ENCODE measurements around the gene PI3.
"Not testable (repeated sequence)": the region's sequence is repeated elsewhere in the genome, so short reads cannot be mapped to it uniquely, and the experiment has no call there.

PI3 gene

GRCh38 chr20:45174434-45175364, at the start of gene PI3:
Gene PI3, plus strand, starts transcription at chr20:45174902. Its CDS starts 21 bp downstream, at chr20:45174923.
- DNase-seq = no peak

DNA sequence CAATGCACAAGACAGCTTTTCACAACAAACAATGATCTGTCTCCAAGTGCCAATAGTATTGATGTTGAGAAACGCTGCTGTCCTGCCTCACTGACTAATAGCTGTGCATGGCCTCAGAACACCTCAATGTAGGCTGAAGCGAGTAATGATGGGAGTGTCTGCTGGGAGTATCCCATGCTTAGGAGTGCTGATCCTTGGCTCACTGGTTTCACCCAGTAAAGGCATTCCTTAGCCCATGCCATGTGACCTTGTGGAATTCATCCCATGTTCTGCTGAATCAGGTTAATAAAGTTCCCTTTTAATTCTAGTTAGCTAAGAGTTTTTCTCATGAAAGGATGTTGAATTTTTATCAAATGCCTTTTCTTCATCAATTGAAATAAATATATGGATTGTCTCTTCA, 46.6 kb upstream of the PI3 start:
- DNase-seq = no peak

GRCh38 chr20:45136911-45137310, 37.8 kb upstream of the PI3 start:
- DNase-seq = no peak

DNA sequence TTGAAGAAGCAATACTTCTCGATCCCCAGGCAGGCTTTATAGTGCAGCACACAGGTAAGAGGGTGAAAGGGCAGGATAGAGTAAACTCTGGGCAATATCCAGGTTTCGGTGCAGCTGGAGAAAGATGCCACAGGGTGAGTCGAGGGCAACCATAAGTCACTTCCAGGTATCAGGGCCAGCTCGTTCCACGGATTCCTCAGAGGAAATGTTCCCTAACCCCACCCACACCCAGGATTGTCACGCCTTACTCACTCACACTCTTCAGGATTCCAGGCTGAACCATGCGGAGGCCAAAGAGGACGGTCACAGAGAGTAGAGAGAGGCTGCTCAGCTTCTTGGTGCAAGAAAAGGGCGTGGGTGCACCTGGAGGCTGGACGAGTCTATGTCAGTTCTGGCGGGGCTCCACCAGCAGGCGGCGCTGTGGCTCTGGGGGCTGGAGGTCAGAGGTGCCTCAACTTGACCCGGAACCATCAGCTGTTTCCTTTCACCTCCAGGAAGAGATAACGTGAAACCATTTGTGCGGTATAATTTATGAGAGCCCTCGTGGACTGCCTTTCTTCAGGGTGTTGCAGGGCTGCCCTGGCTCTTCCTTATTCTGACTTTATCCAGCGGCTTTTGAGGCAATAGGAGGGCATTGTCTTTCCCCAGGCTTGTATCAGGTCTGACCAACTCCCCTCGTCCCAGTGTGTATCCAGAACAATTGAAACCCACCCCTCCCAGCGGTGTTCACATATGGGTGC, 36.0 kb upstream of the PI3 start:
- no peak for DNase-seq

- DNase-seq = not testable (repeated sequence)
These were observed 34.8 kb upstream of the PI3 start for GRCh38 chr20:45139733-45140375.

- no peak for DNase-seq
These were observed 33.9 kb upstream of the PI3 start for GRCh38 chr20:45140836-45141235.

DNA sequence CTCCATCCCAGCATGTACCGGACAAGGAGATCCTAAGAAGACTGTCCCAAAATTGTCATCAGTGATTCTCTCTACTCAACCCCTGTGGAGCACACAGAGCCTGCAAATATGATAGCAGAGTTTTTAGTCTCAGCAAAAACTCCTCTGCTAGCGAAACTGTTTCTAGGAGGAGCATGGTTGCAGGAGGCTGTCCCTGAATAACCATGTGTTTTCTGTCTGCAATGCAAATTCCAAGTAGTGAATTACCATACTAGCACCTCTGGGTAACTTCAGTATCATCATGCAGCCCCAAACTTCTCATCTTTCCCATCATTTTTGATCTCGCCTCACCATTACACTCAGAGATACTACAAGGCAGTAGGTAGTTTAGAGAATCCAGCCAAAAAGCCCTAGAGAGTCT, 25.6 kb upstream of the PI3 start:
- no peak for DNase-seq

DNA sequence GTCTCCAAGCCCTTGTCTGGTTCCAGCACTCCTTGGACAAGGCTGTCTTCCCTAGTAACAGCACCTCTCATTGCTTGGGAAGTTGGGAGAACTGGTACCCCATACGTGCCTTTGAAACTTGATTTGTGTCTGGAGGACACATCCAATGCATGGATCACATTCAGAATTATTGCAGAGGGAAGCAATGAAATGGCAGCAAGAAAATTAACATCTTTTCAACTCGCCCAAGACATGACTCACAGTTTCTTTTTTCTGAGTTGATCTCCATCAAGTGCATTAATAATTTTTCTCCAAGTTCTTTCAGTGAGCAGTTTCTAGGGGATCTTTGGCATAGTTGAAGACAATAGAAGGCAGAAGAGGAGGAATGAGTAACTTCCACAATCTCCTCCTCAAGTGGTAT, 22.3 kb upstream of the PI3 start:
- DNase-seq = no peak

GRCh38 chr20:45153147-45153546, 21.6 kb upstream of the PI3 start:
- DNase-seq = no peak

DNA sequence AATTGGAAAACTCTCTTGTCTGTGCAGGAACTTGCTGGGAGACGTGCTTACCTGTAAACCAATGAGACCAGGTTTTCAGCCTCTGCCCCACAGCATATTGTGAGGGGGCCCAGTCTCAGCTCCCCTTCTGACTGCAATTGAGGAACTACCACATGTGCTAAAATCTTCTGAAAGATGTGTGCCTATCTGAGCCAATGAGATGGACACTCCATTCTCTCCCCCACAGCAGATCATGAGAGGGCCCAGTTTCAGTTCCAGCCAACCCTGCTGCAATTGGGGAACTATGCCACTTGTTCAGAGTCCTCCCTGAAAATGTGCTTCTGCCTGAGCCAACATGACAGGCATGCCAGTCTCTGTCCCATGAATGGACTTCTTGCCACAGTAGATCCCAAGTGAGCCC, 20.9 kb upstream of the PI3 start:
- DNase-seq = no peak

DNA sequence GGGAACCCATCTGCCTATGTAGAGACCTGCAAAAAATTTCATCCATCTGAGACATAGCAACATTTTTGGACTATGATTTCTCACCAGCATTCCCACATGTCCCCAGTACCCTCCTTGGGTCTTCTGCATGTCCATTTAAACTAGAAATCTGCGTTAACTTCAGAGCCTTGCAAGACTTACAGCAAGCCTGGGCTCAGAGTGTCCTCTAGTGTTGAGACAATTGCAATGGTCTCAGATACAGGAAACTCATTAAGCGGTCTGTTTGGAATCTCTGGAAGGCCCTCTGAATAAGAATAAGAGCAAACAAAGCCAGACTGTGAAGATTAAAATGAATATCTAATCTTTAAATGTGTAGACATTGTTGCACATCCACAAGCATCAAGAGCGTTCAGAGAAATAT, 20.5 kb upstream of the PI3 start:
- DNase-seq = no peak

DNA sequence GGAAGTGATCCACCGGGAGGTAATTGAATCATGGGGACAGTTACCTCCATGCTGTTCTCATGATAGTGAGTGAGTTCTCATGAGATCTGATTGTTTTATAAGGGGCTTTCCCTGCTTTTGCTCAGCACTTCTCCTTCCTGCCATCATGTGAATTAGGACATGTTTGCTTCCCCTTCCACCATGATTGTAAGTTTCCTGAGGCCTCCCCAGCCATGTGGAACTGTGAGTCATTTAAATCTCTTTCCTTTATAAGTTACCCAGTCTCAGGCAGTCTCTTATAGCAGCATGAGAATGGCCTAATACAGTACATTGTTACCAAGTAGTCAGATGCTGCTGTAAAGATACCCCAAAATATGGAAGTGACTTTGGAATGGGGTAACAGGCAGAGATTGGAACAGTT, 19.9 kb upstream of the PI3 start:
- DNase-seq = not testable (repeated sequence)

DNA sequence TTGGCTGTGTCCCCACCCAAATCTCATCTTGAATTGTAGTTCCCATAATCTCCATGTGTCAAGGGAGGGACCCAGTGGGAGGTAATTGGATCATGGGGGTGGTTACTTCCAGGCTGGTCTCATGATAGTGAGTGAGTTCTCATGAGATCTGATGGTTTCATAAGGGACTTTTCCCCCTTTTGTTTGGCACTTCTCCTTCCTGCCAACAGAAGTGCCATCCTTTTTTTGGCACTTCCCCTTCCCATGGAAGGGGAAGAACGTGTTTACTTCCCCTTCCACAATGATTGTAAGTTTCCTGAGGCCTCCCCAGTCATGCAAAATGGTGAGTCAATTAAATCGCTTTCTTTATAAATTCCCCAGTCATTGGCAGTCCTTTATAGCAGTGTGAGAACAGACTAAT, 18.0 kb upstream of the PI3 start:
- no peak for DNase-seq

- peak; percentile 74 for DNase-seq
These were observed 16.7 kb upstream of the PI3 start for GRCh38 chr20:45157962-45158361.

DNA sequence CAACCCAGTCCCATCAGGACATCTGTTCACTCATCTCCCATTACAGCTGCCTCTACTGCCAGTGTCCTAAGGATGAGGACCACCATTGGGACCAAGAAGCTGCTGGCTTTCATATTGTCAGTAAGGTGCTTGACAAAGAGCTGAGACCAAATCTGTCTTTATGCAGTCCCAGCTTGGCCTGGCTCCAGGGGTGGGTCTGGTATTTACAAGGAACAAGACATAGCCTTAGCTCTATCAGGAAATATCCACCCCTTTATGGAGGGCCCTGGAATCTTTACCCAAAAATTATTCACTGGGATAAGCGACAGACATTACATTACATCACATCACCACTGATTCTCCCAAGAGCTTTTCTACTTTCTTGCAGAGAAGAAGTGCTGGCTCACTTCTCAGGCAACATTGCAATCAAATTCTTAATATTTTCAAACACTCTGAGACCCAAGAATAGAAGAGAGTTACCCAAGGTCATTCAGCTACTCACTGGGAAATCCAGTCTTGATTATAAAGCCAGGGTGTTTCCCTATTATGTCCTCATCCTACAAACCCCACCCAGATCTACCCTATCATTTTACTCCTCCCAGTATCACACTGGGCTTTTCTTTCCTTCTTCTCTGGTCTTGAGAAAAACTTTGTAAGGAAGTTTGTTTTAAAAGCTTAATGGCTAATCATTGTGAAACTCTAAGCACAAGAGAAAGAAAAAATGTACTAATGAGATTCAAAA, 11.5 kb upstream of the PI3 start:
- DNase-seq = no peak

GRCh38 chr20:45164906-45165305, 9.8 kb upstream of the PI3 start:
- no peak for DNase-seq

DNA sequence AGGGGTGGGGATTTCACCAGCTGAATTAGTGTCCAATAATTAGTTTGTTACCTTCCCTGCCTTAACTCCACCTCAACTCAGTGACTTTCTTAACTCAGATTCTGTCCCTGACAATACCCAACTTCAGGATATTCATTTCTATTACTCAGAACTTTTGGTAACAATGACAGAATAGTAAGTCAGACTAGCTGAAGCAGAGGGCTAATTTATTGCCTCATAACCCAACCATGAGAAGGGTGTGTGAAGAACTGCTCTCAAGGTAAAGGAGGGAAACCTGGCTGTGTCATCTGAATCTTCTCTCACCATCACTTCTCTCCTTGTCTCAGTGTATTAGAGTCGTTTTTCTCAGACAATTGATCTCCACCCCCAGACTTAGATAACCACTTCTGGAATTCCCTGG, 1.2 kb upstream of the PI3 start:
- DNase-seq = no peak

DNA sequence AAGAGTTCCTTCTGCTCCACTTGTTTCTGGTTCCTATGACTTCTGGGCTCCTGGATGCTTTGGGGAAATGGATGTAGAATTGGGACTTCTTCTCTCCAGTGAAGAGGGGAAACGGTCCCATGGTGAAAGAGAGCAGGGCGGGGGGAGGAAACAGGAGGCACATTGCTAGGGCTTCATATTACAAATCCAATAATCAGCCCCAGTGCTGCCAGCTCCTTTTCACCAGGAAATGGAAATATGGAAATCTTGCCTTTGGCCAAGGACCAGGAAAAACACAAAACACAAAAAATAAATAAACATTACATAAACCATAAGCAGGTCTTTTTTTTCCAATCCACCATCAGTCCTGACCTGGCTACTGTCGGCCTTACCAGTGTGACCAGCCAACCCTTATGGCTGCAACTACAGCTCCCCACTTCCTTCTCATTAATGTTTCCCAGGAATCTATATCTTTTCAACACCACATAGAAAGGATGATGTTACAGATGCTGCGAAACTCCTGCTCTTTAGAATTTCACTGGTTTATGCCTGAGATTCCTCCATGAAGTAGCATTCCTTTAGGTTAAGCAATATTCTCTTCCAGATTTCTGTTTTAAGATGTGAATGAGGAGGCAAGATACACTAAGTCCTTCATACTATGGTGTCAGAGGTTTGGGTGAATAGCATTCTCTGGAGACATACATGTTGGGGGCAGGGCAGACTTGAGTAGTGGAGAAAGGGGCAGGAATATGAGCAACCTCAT, 2.0 kb downstream of the PI3 start:
- DNase-seq = no peak

DNA sequence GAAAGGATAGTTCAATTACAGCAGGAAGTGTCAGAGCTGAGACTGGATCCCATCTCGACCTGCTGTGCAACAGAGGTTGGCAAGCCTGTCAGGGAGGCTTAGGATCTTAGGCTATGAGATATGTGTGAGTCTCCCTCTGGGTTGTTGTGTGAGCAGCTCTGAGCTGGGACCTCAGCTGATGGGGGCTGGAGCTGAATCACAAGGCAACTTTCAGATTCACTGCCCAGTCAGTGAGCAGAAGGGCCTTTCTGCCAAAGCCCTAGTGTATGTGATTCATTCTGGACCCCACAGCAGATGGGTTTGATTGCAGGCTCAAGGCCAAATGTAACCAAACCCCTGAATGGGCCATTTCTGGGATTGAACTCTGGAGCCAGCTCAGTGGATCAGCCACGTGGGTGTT, 4.5 kb downstream of the PI3 start:
- no peak for DNase-seq

- peak; percentile 57 for DNase-seq
These were observed 6.9 kb downstream of the PI3 start for GRCh38 chr20:45181639-45182038.

- no peak for DNase-seq
These were observed 8.4 kb downstream of the PI3 start for GRCh38 chr20:45183084-45183483.

- DNase-seq = no peak
These were observed 13.0 kb downstream of the PI3 start for GRCh38 chr20:45187693-45188092.
